ENCODE data around the gene ARHGAP42.

The ARHGAP42 gene

GRCh38 chr11:100963375-100963774, 276.3 kb downstream of the ARHGAP42 start:
- no peak for TF ChIP-seq CTCF (IDR thresholded peaks at IDR 0.05; ENCODE audit: extremely low read depth, insufficient read depth, missing control alignments)
- no peak for DNase-seq (ENCODE audit: low spot score)
- in situ Hi-C loops (cut with MboI; ENCODE audit: low pct_unique_long_range_greater_than_20kb, low sequenced_read_pairs, unreplicated experiment): no loop called here

GRCh38 chr11:100964435-100964834, 277.3 kb downstream of the ARHGAP42 start:
- TF ChIP-seq CTCF (IDR thresholded peaks at IDR 0.05; ENCODE audit: extremely low read depth, insufficient read depth, missing control alignments): no peak
- DNase-seq (ENCODE audit: low spot score): no peak
- in situ Hi-C loops (cut with MboI; ENCODE audit: low pct_unique_long_range_greater_than_20kb, low sequenced_read_pairs, unreplicated experiment): no loop called here

GRCh38 chr11:100965346-100965745, 278.3 kb downstream of the ARHGAP42 start:
- no peak for TF ChIP-seq CTCF (IDR thresholded peaks at IDR 0.05; ENCODE audit: extremely low read depth, insufficient read depth, missing control alignments)
- in situ Hi-C loops (cut with MboI; ENCODE audit: low pct_unique_long_range_greater_than_20kb, low sequenced_read_pairs, unreplicated experiment): no loop called here
- DNase-seq (ENCODE audit: low spot score): no peak

GRCh38 chr11:100966366-100966765, 279.3 kb downstream of the ARHGAP42 start:
- no peak for DNase-seq (ENCODE audit: low spot score)
- in situ Hi-C loops (cut with MboI; ENCODE audit: low pct_unique_long_range_greater_than_20kb, low sequenced_read_pairs, unreplicated experiment): no loop called here
- TF ChIP-seq CTCF (IDR thresholded peaks at IDR 0.05; ENCODE audit: extremely low read depth, insufficient read depth, missing control alignments): no peak

GRCh38 chr11:100969008-100969407, 281.9 kb downstream of the ARHGAP42 start:
- no peak for TF ChIP-seq CTCF (IDR thresholded peaks at IDR 0.05; ENCODE audit: extremely low read depth, insufficient read depth, missing control alignments)
- in situ Hi-C loops (cut with MboI; ENCODE audit: low pct_unique_long_range_greater_than_20kb, low sequenced_read_pairs, unreplicated experiment): no loop called here

GRCh38 chr11:100970283-100971164, 283.4 kb downstream of the ARHGAP42 start:
- in situ Hi-C loops (cut with MboI; ENCODE audit: low pct_unique_long_range_greater_than_20kb, low sequenced_read_pairs, unreplicated experiment): no loop called here

More at GRCh38 chr11:100969008-100969407, 281.9 kb downstream of the ARHGAP42 start:
- DNase-seq (ENCODE audit: low spot score): no peak

More at GRCh38 chr11:100970283-100971164, 283.4 kb downstream of the ARHGAP42 start:
- TF ChIP-seq CTCF (IDR thresholded peaks at IDR 0.05; ENCODE audit: extremely low read depth, insufficient read depth, missing control alignments): no peak
- DNase-seq (ENCODE audit: low spot score): no peak
